K562 treated with DMSO at 1 percent for 24 hours (cell line): ENCODE measurements around the gene CWC27. TPM values are rescaled to one million over a fixed set of nuclear protein-coding genes. Genes with fewer than 3 reads are reported as not detected.

Source experiments
- total RNA-seq: library from RNA; unstranded; fragments of 300-600 nt; gene quantifications from 2 replicates; pipeline ENCODE4 v1.2.3, GENCODE V29; 2022; ENCODE audit warnings: low read depth; ENCODE audit not compliant: insufficient read depth

The CWC27 gene
- 16.4 and 19.3 TPM in 2 replicates for total RNA-seq

GRCh38 chr5:64768358-64769312, at the start of gene CWC27, which contains the start of gene SREK1IP1:
Gene CWC27, plus strand, starts transcription at chr5:64768930. Its CDS starts 217 bp downstream, at chr5:64769147.
Gene SREK1IP1, minus strand, starts transcription at chr5:64768691. Its CDS starts 174 bp downstream, at chr5:64768517.

Other genes with a start within 250 kb of the CWC27 start
- gene SHISAL2B, start 78.4 kb upstream of the CWC27 start, total RNA-seq, result not detected in 2 replicates
- 4.0 and 5.6 TPM in 2 replicates for gene SREK1IP1, start 239 bp upstream of the CWC27 start, total RNA-seq